ENCODE measurements around the gene KCNA1.

DNA sequence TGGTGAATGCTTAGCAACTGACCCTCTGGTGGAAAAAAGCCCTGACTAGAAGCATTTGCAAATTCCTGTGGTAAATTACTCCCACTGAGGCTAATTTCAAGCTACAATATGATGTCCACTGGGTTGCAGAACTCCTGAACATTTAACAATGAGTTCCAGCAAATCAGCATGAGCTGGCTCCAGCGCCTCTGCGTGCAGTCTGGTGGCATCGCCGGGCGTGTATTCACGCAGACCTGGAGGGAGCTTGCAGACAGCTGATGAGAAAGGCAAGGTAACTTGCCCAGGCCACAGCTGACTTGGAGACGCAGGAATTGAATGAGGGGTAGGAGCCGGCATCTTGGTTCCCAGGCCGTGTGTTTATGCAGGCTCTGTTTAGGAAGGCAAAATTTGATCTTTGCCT, 45.1 kb upstream of the KCNA1 start:
- TF ChIP-seq, protein P1, sequence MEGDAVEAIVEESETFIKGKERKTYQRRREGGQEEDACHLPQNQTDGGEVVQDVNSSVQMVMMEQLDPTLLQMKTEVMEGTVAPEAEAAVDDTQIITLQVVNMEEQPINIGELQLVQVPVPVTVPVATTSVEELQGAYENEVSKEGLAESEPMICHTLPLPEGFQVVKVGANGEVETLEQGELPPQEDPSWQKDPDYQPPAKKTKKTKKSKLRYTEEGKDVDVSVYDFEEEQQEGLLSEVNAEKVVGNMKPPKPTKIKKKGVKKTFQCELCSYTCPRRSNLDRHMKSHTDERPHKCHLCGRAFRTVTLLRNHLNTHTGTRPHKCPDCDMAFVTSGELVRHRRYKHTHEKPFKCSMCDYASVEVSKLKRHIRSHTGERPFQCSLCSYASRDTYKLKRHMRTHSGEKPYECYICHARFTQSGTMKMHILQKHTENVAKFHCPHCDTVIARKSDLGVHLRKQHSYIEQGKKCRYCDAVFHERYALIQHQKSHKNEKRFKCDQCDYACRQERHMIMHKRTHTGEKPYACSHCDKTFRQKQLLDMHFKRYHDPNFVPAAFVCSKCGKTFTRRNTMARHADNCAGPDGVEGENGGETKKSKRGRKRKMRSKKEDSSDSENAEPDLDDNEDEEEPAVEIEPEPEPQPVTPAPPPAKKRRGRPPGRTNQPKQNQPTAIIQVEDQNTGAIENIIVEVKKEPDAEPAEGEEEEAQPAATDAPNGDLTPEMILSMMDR (IDR thresholded peaks at IDR 0.05; ENCODE audit: low read length): no peak
- no peak for TF ChIP-seq EZH2 (optimal IDR thresholded peaks at IDR 0.05; ENCODE audit: low read depth, low read length)
